Smooth muscle cell (in vitro differentiated cells): ENCODE measurements around the gene SYNGAP1. TPM values are rescaled to one million over a fixed set of nuclear protein-coding genes. Genes with fewer than 3 reads are reported as not detected.
A peak's percentile ranks its signal among the peaks of the same experiment; 100 is the strongest.

Source experiments
- DNase-seq: peaks from one replicate; lab custom pipeline; 2025; ENCODE audit not compliant: unreplicated experiment; lab: John Stamatoyannopoulos, UW
- H2AFZ ChIP-seq: fragments of 200-600 bp; sonication (generic); 2 replicates; pipeline ENCODE4 v1.6.0; 2016; ENCODE audit warnings: antibody characterized with exemption, low read depth, mild to moderate bottlenecking
- H3F3A ChIP-seq: fragments of 200-600 bp; sonication (generic); 2 replicates; pipeline ENCODE4 v1.6.0; 2017; ENCODE audit warnings: antibody characterized with exemption, low read depth
- H3K27ac ChIP-seq: fragments of 200-600 bp; sonication (generic); 2 replicates; pipeline ENCODE4 v1.5.1; 2016; ENCODE audit warnings: low read depth, mild to moderate bottlenecking
- H3K27me3 ChIP-seq: fragments of 200-600 bp; sonication (generic); 2 replicates; pipeline ENCODE4 v1.6.1; 2016; ENCODE audit warnings: low read depth, mild to moderate bottlenecking
- H3K36me3 ChIP-seq: fragments of 200-600 bp; sonication (generic); 2 replicates; pipeline ENCODE4 v1.5.1; 2016; ENCODE audit warnings: low read depth
- H3K4me1 ChIP-seq: fragments of 200-600 bp; sonication (generic); 2 replicates; pipeline ENCODE4 v1.5.1; 2016; ENCODE audit warnings: low read depth
- H3K4me2 ChIP-seq: fragments of 200-600 bp; sonication (generic); 2 replicates; pipeline ENCODE4 v1.6.0; 2016; ENCODE audit warnings: mild to moderate bottlenecking
- H3K4me3 ChIP-seq: fragments of 200-600 bp; sonication (generic); 2 replicates; pipeline ENCODE4 v1.5.1; 2016; ENCODE audit warnings: mild to moderate bottlenecking
- H3K79me2 ChIP-seq: fragments of 200-600 bp; sonication (generic); 2 replicates; pipeline ENCODE4 v1.6.0; 2016; ENCODE audit warnings: low read depth, mild to moderate bottlenecking
- H3K9ac ChIP-seq: fragments of 200-600 bp; sonication (generic); 2 replicates; pipeline ENCODE4 v1.6.0; 2016; ENCODE audit warnings: low read depth
- H3K9me3 ChIP-seq: fragments of 200-600 bp; sonication (generic); replicated peaks from 2 replicates; pipeline ENCODE4 v1.5.1; 2016; ENCODE audit warnings: low read depth
- H4K20me1 ChIP-seq: fragments of 200-600 bp; sonication (generic); 2 replicates; pipeline ENCODE4 v1.6.0; 2016; ENCODE audit warnings: low read depth
- CTCF ChIP-seq: fragments of 200-600 bp; sonication (generic); IDR thresholded peaks from 2 replicates; pipeline ENCODE4 v1.5.1; 2017; ENCODE audit warnings: borderline replicate concordance, mild to moderate bottlenecking, antibody characterized with exemption; ENCODE audit not compliant: insufficient read depth, poor library complexity, severe bottlenecking
- WGBS: methylation state at CpG from one replicate; pipeline ENCODE4 v1.1.7; 2016; ENCODE audit warnings: low lambda C conversion rate; 5-methylcytosine and 5-hydroxymethylcytosine counted together
- polyA plus RNA-seq: library from polyadenylated mRNA; unstranded; fragments of >200 nt; fragmentation: Nextera tagmentation; extraction: Ambion mirVana; gene quantifications from 2 replicates; pipeline ENCODE4 v1.2.1, GENCODE V29; 2016
- total RNA-seq: library from RNA; depleted of rRNA; stranded (reverse); fragments of >200 nt; gene quantifications from 2 replicates; pipeline ENCODE4 v1.2.3, GENCODE V29; 2014

The SYNGAP1 gene
- total and polyA plus RNA-seq, 2 experiments from 2014 or later, result 1.9 to 10.4 TPM

- Histone ChIP-seq H3K79me2 (no peaks in the 10 kb centered on the region), H3K4me1 (no peaks in the 10 kb centered on the region), H3K27ac (no peak overlapping the region), H3K27me3 (no peaks in the 10 kb centered on the region), H3K4me2 (no peak overlapping the region), H4K20me1 (no peaks in the 10 kb centered on the region), H3K9me3 (no peaks in the 10 kb centered on the region), H3K36me3 (no peaks in the 10 kb centered on the region), H3F3A (no peaks in the 10 kb centered on the region), H3K4me3 (no peak overlapping the region), H3K9ac (no peak overlapping the region), H2AFZ (no peak overlapping the region)
- TF ChIP-seq CTCF, result no peak
- WGBS, result 91% methylated on average over 2 of the region's 2 CpGs
- no peak for DNase-seq
These were observed 39.4 kb upstream of the SYNGAP1 start for GRCh38 chr6:33380272-33380981.

DNA sequence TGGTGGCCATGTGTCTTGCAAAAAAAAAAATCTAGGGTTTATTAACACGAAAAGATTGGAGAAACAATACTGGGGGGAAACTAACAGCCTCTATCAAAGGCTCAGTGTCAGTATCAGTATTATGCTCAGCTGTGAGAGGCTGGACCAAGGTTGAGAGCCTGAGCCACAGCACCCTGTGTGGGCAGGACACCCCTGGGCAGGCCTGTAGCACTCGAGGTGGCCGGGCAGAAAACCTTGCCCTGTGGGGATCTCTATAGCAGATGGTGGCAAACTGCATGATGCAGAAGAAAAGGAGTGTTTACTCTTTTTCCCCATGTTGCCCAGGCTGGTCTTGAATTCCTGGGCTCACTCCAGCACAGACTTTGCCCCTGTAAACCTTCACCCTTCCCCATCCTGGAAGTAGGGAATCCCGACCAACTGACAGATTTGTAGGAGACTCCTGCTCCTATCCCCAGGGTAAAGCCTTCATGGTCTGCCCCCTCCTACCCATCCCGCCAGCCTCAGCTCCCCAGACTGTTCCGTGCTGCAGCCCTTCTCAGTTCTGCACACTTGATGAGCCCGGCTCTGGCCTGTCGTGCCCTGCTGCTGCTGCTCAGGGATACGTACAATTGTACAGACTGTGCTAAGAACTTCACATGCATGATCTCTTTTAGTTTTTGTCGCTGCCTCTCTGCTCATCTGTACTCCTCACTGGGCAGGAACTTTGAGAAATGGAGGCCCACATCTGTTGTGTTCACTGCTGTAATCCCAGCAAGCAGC is 36.3 kb upstream of the SYNGAP1 start:
- no peak overlapping the region for H3K9ac ChIP-seq
- no peaks in the 10 kb centered on the region for H3K4me1 ChIP-seq
- H3K4me3 ChIP-seq, result no peak overlapping the region
- H3K9me3 ChIP-seq, result no peaks in the 10 kb centered on the region
- H3K27me3 ChIP-seq, result no peaks in the 10 kb centered on the region
- H3F3A ChIP-seq, result no peaks in the 10 kb centered on the region
- no peak overlapping the region for H3K27ac ChIP-seq
- no peak for TF ChIP-seq CTCF
- H2AFZ ChIP-seq, result no peak overlapping the region
- no peak overlapping the region for H3K4me2 ChIP-seq
- no peaks in the 10 kb centered on the region for H3K36me3 ChIP-seq
- WGBS, result 82% methylated on average over 10 of the region's 10 CpGs
- no peaks in the 10 kb centered on the region for H4K20me1 ChIP-seq
- no peak for DNase-seq
- no peaks in the 10 kb centered on the region for H3K79me2 ChIP-seq

GRCh38 chr6:33384581-33385020 is 35.3 kb upstream of the SYNGAP1 start:
- Histone ChIP-seq H3K27ac (no peak overlapping the region), H2AFZ (peak overlapping the region; percentile 42), H3K9me3 (no peaks in the 10 kb centered on the region), H3K79me2 (no peaks in the 10 kb centered on the region), H3K9ac (no peak overlapping the region), H3K4me1 (no peaks in the 10 kb centered on the region), H3K4me2 (no peak overlapping the region), H3K36me3 (no peaks in the 10 kb centered on the region), H3K27me3 (no peaks in the 10 kb centered on the region), H4K20me1 (no peaks in the 10 kb centered on the region), H3K4me3 (no peak overlapping the region), H3F3A (no peaks in the 10 kb centered on the region)
- no peak for DNase-seq
- WGBS, result 31% methylated on average over 4 of the region's 4 CpGs
- peak; percentile 38 for TF ChIP-seq CTCF

DNA sequence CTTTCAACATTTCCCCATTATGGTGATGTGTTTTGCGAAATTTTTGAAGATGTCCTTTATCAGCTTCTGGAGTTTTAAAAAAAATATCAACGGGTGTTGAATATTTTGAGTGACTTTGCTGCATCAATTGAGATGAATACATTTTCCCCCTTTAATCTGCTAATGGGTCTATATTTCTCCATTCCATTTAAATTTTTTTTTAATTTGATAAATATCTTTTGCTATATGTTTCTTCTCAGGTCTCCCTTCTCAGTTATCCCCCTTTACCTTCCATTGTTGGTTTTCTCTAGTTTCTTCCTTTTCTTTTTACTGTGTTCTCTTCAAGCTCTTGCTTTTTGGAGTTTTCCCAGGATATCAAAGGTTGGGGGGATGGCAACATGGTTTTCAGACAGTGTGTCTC is 29.7 kb upstream of the SYNGAP1 start:
- TF ChIP-seq CTCF, result no peak
- H3K4me2 ChIP-seq, result no peak overlapping the region
- no peak for DNase-seq
- 97% methylated on average over 2 of the region's 2 CpGs for WGBS
- H3F3A ChIP-seq, result peaks cover 11% of the 10 kb centered on the region
- no peaks in the 10 kb centered on the region for H3K36me3 ChIP-seq
- H4K20me1 ChIP-seq, result no peaks in the 10 kb centered on the region
- H3K4me3 ChIP-seq, result no peak overlapping the region
- peak overlapping the region; percentile 66 for H2AFZ ChIP-seq
- no peaks in the 10 kb centered on the region for H3K27me3 ChIP-seq
- peaks cover 30% of the 10 kb centered on the region for H3K79me2 ChIP-seq
- no peak overlapping the region for H3K27ac ChIP-seq
- no peaks in the 10 kb centered on the region for H3K9me3 ChIP-seq
- H3K9ac ChIP-seq, result no peak overlapping the region
- peaks cover 9% of the 10 kb centered on the region for H3K4me1 ChIP-seq
